Heart left ventricle (tissue), 13 donors: ENCODE data around the gene ARHGAP26.

Experiments
- POLR2A ChIP-seq, 2 donors: fragments of 450-650 bp; IDR thresholded peaks; one replicate each; pipeline ENCODE4 v1.6.1; 2017; ENCODE audit warnings: antibody characterized with exemption in 2 of 2, mild to moderate bottlenecking in 2 of 2, moderate library complexity in 2 of 2
- TF ChIP-seq, protein P1 (sequence below), 12 donors: fragments of 200-600 bp; sonication (generic) in 4 of 12; IDR thresholded peaks; one replicate each; pipeline versions ENCODE4 v1.5.0 to v1.8.0; 2018 to 2022; ENCODE audit warnings: antibody characterized with exemption in 12 of 12, mild to moderate bottlenecking in 5 of 12
- donor health status: ischemic (EF 13 %, LVEDD 7.1; RV severe dilation, severe dysfunction).
- donor health status: DM: no; HTN: yes; CAD: no.
- donor health status: DM: no; HTN: no; CAD: no.
- donor health status: ischemic (EF 25% LVEDD 6.9; RV normal size, moderate dysfunction).
- donor health status: ischemic (EF 25% LVEDD 5.7; RV mildly dilated, moderate dysfunction).
- donor health status: ischemic (EF 35%, LVEDD 5.7; RV mildly dilated, moderate dysfunction).
- donor health status: nonischemic (EF 11% LVEDD 7.7; RV severe dilation, severe dysfunction).
- donor health status: DM: yes; HTN: yes; CAD: no.
- donor health status: PGD.
- donor health status: ischemic (EF 29% LVEDD 5.4; RV normal size, mild dysfunction).
- donor health status: nonischemic (EF 23%, LVEDD 6.1; RV moderate dilation, normal function).

DNA sequence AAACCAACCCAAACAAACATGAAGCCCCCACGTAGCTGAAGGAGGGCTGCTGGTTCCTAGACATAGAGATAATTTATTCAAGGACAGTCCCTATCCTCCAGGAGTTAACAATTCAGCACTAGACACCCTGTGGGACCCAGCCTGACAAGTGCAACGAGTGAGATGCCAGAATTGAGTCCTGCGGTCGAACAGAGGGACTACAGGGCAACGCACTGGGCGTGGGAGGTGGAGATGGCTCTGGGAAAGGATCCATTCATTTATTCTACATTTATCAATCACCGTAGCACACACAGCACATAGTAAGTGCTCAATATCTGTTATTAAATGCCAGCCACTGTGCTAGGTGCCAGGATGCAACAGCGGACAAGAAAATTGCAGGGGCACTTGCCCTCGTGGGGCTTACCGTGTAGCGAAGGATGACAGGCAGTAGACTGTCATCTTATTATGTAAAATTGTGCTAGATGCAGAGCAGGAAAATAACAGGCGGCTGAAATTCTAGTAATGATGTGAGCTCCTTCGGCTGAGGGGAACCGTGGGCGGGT, 855 bp upstream of the ARHGAP26 start:
- TF ChIP-seq POLR2A (IDR thresholded peaks at IDR 0.05), result no peak
- TF ChIP-seq, protein P1, sequence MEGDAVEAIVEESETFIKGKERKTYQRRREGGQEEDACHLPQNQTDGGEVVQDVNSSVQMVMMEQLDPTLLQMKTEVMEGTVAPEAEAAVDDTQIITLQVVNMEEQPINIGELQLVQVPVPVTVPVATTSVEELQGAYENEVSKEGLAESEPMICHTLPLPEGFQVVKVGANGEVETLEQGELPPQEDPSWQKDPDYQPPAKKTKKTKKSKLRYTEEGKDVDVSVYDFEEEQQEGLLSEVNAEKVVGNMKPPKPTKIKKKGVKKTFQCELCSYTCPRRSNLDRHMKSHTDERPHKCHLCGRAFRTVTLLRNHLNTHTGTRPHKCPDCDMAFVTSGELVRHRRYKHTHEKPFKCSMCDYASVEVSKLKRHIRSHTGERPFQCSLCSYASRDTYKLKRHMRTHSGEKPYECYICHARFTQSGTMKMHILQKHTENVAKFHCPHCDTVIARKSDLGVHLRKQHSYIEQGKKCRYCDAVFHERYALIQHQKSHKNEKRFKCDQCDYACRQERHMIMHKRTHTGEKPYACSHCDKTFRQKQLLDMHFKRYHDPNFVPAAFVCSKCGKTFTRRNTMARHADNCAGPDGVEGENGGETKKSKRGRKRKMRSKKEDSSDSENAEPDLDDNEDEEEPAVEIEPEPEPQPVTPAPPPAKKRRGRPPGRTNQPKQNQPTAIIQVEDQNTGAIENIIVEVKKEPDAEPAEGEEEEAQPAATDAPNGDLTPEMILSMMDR (IDR thresholded peaks at IDR 0.05), result peak in 2 of 12 donors; percentile 3 to 20
